GM19351 (cell line): ENCODE data around the gene KIR3DL2.
"Not testable (repeated sequence)": the region's sequence is repeated elsewhere in the genome, so short reads cannot be mapped to it uniquely, and the experiment has no call there.

Experiments
- ATAC-seq: cut with Tn5 transposase; IDR thresholded peaks from one replicate; pipeline ENCODE4 v1.9.1; 2021; ENCODE audit warnings: mild to moderate bottlenecking, moderate library complexity; ENCODE audit not compliant: unreplicated experiment

KIR3DL2 gene

DNA sequence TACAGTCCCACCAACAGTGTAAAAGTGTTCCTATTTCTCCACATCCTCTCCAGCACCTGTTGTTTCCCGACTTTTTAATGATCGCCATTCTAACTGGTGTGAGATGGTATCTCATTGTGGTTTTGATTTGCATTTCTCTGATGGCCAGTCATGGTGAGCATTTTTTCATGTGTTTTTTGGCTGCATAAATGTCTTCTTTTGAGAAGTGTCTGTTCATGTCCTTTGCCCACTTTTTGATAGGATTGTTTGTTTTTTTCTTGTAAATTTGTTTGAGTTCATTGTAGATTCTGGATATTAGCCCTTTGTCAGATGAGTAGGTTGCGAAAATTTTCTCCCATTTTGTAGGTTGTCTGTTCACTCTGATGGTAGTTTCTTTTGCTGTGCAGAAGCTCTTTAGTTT, 13.2 kb downstream of the KIR3DL2 start:
- not testable (repeated sequence) for ATAC-seq

- ATAC-seq, result no peak
Measured at GRCh38 chr19:54871696-54872095, 21.5 kb downstream of the KIR3DL2 start.

GRCh38 chr19:54873990-54874389, 23.7 kb downstream of the KIR3DL2 start, which contains the start of gene FCAR:
Gene FCAR, plus strand, starts transcription at chr19:54874235. Its CDS starts 55 bp downstream, at chr19:54874290.
- ATAC-seq, result no peak

GRCh38 chr19:54875506-54875905, 25.3 kb downstream of the KIR3DL2 start:
- no peak for ATAC-seq

GRCh38 chr19:54877471-54877870, 27.2 kb downstream of the KIR3DL2 start:
- no peak for ATAC-seq

DNA sequence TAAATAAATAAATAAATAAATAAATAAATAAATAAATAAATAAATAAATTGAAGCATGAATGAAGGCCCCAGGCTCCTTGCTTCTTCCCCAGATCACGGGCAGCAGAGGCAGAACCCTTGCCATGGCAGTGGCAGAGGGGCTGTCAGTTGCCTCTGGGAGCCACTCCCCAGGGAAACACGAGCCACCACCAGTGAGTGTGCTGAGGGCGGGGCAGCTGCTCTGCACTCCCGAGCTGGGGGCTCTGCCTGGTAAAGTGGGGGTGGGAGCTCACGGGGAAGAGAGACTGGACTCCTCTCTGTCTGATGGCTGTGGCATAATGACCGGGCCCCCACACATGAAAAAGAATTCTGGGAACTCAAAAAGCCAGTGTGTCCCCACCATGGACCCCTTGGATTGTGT, 31.6 kb downstream of the KIR3DL2 start:
- no peak for ATAC-seq

- ATAC-seq, result no peak
Measured at GRCh38 chr19:54882758-54883157, 32.5 kb downstream of the KIR3DL2 start.

DNA sequence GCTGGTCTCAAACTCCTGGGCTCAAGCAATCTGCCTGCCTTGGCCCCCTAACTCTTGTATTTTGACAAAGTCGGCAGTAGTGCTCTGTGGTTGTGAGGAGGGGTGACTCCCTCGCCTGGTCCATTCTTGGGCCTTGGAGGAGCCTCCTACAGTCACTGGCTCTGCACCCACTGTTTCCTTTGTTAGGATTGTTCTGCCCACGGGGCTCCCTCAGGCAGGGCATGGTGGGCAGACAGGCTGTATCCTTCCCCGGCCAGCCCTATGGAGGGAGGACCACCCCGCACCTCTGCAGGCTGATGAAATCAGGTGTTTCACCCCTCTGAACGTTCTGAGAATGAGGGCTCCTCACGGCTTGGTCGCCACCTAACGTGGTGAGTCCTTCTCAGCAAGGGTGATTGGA, 33.0 kb downstream of the KIR3DL2 start:
- no peak for ATAC-seq

DNA sequence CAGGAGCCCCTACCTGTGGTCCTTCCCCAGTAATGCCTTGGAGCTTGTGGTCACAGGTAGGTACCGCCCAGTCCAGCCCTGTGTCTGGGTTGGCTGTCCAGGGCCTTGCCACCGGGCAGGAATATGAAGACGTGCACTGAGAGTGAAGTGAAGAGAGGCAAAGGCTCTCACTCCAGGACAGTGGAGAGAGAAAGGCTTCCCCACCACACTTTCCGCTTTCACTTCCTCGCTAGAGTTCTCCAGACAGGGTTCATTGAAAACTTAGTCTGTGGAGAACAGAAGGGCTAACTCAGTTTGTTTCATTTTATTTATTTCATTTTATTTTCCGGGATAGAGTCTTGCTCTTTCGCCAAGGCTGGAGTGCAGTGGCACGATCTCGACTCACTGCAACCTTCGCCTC, 38.0 kb downstream of the KIR3DL2 start:
- ATAC-seq, result no peak

DNA sequence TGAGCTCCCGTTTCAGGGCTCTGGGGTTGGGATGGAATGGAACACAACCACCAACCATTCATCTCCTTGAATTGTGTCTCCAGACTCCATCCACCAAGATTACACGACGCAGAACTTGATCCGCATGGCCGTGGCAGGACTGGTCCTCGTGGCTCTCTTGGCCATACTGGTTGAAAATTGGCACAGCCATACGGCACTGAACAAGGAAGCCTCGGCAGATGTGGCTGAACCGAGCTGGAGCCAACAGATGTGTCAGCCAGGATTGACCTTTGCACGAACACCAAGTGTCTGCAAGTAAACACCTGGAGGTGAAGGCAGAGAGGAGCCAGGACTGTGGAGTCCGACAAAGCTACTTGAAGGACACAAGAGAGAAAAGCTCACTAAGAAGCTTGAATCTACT, 39.3 kb downstream of the KIR3DL2 start:
- no peak for ATAC-seq

DNA sequence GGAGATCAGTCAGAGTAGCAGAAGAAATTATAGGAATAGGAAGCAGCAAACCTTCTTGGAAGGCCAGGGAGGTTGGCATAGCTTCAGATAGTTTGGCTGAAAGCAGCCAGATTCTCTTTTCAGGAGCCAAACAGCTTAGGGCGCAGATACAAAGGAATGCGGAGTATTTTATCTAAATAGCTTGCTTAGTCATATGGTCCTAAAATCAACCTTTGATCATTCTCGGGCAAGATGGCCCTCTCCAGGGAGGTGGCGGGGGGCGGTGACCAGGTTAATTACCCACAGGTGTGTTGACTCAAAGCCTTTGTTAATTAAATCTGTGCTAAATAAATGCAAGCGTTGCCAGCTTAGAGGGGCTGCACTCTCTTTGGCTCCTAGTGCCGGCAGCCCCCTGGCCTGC, 43.2 kb downstream of the KIR3DL2 start:
- ATAC-seq, result no peak

DNA sequence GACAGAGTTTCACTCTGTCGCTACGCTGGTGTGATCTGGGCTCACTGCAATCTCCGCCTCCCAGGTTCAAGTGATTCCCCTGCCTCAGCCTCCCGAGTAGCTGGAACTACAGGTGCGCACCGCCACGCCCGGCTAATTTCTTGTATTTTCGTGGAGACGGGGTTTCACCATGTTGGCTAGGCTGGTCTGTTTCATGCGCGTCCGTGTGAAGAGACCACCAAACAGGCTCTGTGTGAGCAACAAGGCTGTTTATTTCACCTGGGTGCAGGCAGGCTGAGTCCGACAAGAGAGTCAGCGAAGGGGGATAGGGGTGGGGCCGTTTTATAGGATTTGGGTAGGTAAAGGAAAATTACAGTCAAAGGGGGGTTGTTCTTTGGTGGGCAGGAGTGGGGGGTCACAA, 43.9 kb downstream of the KIR3DL2 start:
- ATAC-seq, result not testable (repeated sequence)

GRCh38 chr19:54896036-54896435, 45.8 kb downstream of the KIR3DL2 start:
- ATAC-seq, result no peak

GRCh38 chr19:54898685-54899084, 48.4 kb downstream of the KIR3DL2 start:
- not testable (repeated sequence) for ATAC-seq

- ATAC-seq, result not testable (repeated sequence)
Measured at GRCh38 chr19:54899646-54900045, 49.4 kb downstream of the KIR3DL2 start.

DNA sequence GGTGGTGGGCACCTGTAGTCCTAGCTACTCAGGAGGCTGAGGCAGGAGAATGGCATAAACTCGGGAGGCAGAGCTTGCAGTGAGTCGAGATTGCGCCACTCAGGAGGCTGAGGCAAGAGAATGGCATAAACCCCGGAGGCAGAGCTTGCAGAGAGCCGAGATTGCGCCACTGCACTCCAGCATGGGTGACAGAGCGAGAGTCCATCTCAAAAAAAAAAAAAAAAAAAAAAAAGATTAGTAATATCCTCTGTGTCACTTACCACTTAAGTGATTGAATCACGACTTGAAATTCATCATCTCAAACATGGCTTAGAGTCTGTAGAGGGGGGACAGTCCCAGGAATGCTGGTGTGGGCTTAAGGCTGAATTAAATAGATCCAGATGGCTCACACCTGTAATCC, 50.9 kb downstream of the KIR3DL2 start:
- ATAC-seq, result not testable (repeated sequence)

GRCh38 chr19:54902061-54902460, 51.8 kb downstream of the KIR3DL2 start:
- no peak for ATAC-seq

DNA sequence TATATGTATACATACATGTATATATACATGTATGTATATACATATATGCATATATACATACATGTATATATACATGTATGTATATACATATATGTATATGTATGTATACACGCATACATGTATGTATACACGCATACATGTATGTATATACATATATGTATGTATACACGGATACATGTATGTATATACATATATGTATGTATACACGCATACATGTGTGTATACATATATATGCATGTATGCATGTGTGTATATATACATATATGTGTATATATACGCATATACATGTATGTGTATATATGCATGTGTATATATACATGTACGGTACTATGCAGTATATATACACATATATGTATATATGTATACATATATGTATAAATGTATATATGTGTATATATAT, 53.1 kb downstream of the KIR3DL2 start:
- no peak for ATAC-seq

- not testable (repeated sequence) for ATAC-seq
Measured at GRCh38 chr19:54904261-54904660, 54.0 kb downstream of the KIR3DL2 start.

DNA sequence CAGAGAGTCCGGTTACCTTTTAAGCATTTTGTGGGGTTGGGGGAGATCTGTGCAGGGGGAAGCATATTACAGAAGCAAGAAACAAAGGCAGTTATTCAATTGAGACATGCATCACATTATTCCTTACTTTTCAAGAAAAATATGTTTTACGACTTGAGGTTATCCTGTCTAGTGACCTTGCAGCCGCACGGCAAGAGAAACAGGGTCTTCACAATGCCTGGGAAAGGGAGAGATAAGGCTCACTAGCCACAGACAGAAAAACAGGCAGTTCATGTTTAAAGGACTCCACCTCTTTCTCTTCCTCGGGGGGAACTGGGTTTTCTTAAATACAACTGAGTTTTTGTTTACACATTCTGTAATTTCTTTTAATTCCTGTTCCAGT, 55.2 kb downstream of the KIR3DL2 start:
- no peak for ATAC-seq

GRCh38 chr19:54905803-54906511, 55.7 kb downstream of the KIR3DL2 start, which contains the start of gene NCR1:
Gene NCR1, plus strand, starts transcription at chr19:54906148. Its CDS starts 40 bp downstream, at chr19:54906188.
- no peak for ATAC-seq

- ATAC-seq, result no peak
Measured at GRCh38 chr19:54906819-54907218, 56.6 kb downstream of the KIR3DL2 start.

DNA sequence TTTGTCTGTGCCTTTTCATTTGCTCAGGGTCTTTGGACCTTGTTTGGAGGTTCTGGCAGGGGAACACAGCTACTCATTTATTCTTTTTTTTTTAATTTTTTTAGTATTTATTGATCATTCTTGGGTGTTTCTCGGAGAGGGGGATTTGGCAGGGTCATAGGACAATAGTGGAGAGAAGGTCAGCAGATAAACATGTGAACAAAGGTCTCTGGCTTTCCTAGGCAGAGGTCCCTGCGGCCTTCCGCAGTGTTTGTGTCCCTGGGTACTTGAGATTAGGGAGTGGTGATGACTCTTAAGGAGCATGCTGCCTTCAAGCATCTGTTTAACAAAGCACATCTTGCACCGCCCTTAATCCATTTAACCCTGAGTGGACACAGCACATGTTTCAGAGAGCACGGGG, 57.7 kb downstream of the KIR3DL2 start:
- not testable (repeated sequence) for ATAC-seq
